ENCODE data around the gene NCS1. TPM values are rescaled to one million over a fixed set of nuclear protein-coding genes. Genes with fewer than 3 reads are reported as not detected.

Gene NCS1
- total RNA-seq, 2 experiments from 2014 or later, result 19.2 to 21.8 TPM

- ChIA-PET CTCF (no interaction called here), POLR2A (interaction anchor here (0.6 kb wide), 1 partner anchor 480 kb away, joined by 4 read pairs; no protein-coding TSS in a partner anchor)
Measured at GRCh38 chr9:130204959-130205358, 32.8 kb downstream of the NCS1 start.

- ChIA-PET CTCF (interaction anchor here (0.6 kb wide), 1 partner anchor 106 kb away, joined by 4 read pairs; no protein-coding TSS in a partner anchor), POLR2A (interaction anchor here (0.7 kb wide), 1 partner anchor 62 kb away, joined by 5 read pairs; no protein-coding TSS in a partner anchor)
Measured at GRCh38 chr9:130205912-130206311, 33.7 kb downstream of the NCS1 start.

GRCh38 chr9:130206579-130206978, 34.4 kb downstream of the NCS1 start:
- POLR2A ChIA-PET, result no interaction called here

GRCh38 chr9:130207241-130207992, 35.2 kb downstream of the NCS1 start:
- ChIA-PET POLR2A (no interaction called here), CTCF (no interaction called here)

More at GRCh38 chr9:130206579-130206978, 34.4 kb downstream of the NCS1 start:
- CTCF ChIA-PET, result no interaction called here

GRCh38 chr9:130208600-130209347, 36.6 kb downstream of the NCS1 start:
- CTCF ChIA-PET, result no interaction called here
- POLR2A ChIA-PET, result no interaction called here

- ChIA-PET POLR2A (no interaction called here), CTCF (no interaction called here)
Measured at GRCh38 chr9:130209422-130209821, 37.2 kb downstream of the NCS1 start.

- ChIA-PET POLR2A (no interaction called here), CTCF (no interaction called here)
Measured at GRCh38 chr9:130211548-130212226, 39.5 kb downstream of the NCS1 start.

GRCh38 chr9:130212543-130213297, 40.5 kb downstream of the NCS1 start:
- CTCF ChIA-PET, result no interaction called here
- POLR2A ChIA-PET, result no interaction called here

GRCh38 chr9:130213911-130214761, 41.9 kb downstream of the NCS1 start:
- POLR2A ChIA-PET, result no interaction called here
- CTCF ChIA-PET, result interaction anchor here (0.6 kb wide), 1 partner anchor 9 kb away, joined by 3 read pairs; no protein-coding TSS in a partner anchor

- ChIA-PET CTCF (interaction anchor here (0.6 kb wide), 1 partner anchor 9 kb away, joined by 3 read pairs; no protein-coding TSS in a partner anchor), POLR2A (no interaction called here)
Measured at GRCh38 chr9:130214776-130215340, 42.7 kb downstream of the NCS1 start.

- ChIA-PET POLR2A (no interaction called here), CTCF (no interaction called here)
Measured at GRCh38 chr9:130215341-130216119, 43.3 kb downstream of the NCS1 start.

GRCh38 chr9:130217838-130218237, 45.6 kb downstream of the NCS1 start:
- CTCF ChIA-PET, result no interaction called here
- POLR2A ChIA-PET, result no interaction called here

- CTCF ChIA-PET, result no interaction called here
Measured at GRCh38 chr9:130219661-130220096, 47.5 kb downstream of the NCS1 start.

GRCh38 chr9:130220352-130220751, 48.1 kb downstream of the NCS1 start:
- CTCF ChIA-PET, result interaction anchor here (0.7 kb wide), 1 partner anchor 586 kb away, joined by 3 read pairs; no protein-coding TSS in a partner anchor
- POLR2A ChIA-PET, result no interaction called here

More at GRCh38 chr9:130219661-130220096, 47.5 kb downstream of the NCS1 start:
- POLR2A ChIA-PET, result no interaction called here

- ChIA-PET POLR2A (no interaction called here), CTCF (no interaction called here)
Measured at GRCh38 chr9:130222833-130223232, 50.6 kb downstream of the NCS1 start.

GRCh38 chr9:130225071-130225470, 52.9 kb downstream of the NCS1 start:
- CTCF ChIA-PET, result no interaction called here
- POLR2A ChIA-PET, result no interaction called here

- ChIA-PET POLR2A (no interaction called here), CTCF (no interaction called here)
Measured at GRCh38 chr9:130225586-130225985, 53.4 kb downstream of the NCS1 start.

- ChIA-PET CTCF (no interaction called here), POLR2A (no interaction called here)
Measured at GRCh38 chr9:130226112-130226511, 53.9 kb downstream of the NCS1 start.

All from activated CD8-positive, alpha-beta memory T cell treated with anti-CD3 and anti-CD28 coated beads for 36 hours (primary cell).